DOHH2 (cell line): ENCODE data around the gene PPP4R1.

Experiments
- EZH2phosphoT487 ChIP-seq: fragments of 200-600 bp; sonication (generic); IDR thresholded peaks from 2 replicates; pipeline ENCODE4 v1.6.1; 2017; ENCODE audit warnings: borderline replicate concordance, mild to moderate bottlenecking, antibody characterized with exemption, low read length, moderate library complexity, mixed read lengths
- TF ChIP-seq, protein P1 (sequence below): fragments of 200-600 bp; sonication (generic); IDR thresholded peaks from one replicate; pipeline ENCODE4 v1.5.1; 2014; ENCODE audit warnings: antibody characterized with exemption, mild to moderate bottlenecking, low read depth, low read length; ENCODE audit not compliant: poor library complexity, severe bottlenecking

DNA sequence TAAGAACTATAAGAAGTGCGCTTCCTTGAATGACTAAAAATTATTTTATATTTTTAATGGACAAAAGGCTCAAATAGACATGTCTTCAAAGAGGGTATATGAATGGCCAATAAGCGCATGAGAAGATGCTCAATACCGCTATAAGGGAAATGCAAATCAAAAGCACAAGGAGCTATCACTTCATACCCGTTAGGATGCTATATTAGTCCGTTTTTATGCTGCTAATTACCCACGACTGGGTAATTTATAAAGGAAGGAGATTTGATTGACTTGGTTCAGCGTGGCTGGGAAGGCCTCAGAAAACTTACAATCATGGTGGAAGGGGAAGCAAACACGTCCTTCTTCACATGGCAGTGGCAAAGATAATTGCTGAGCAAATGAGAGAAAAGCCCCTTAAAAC lies 20.5 kb upstream of the PPP4R1 start:
- TF ChIP-seq, protein P1, sequence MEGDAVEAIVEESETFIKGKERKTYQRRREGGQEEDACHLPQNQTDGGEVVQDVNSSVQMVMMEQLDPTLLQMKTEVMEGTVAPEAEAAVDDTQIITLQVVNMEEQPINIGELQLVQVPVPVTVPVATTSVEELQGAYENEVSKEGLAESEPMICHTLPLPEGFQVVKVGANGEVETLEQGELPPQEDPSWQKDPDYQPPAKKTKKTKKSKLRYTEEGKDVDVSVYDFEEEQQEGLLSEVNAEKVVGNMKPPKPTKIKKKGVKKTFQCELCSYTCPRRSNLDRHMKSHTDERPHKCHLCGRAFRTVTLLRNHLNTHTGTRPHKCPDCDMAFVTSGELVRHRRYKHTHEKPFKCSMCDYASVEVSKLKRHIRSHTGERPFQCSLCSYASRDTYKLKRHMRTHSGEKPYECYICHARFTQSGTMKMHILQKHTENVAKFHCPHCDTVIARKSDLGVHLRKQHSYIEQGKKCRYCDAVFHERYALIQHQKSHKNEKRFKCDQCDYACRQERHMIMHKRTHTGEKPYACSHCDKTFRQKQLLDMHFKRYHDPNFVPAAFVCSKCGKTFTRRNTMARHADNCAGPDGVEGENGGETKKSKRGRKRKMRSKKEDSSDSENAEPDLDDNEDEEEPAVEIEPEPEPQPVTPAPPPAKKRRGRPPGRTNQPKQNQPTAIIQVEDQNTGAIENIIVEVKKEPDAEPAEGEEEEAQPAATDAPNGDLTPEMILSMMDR, result no peak
- no peak for TF ChIP-seq EZH2phosphoT487
